SK-N-SH (cell line): ENCODE data around the gene CREG1. TPM values are rescaled to one million over a fixed set of nuclear protein-coding genes. Genes with fewer than 3 reads are reported as not detected.

Experiments
- CTCF ChIA-PET: fragments of 300-600, 350-600 bp; formaldehyde crosslinking; extraction: SDS; loops from one replicate; lab custom pipeline; 2021; lab: Yijun Ruan, JAX
- POLR2A ChIA-PET: fragments of 350-600 bp; sonication (Branson Sonifier 250); formaldehyde crosslinking; extraction: SDS; loops from one replicate; lab custom pipeline; 2020; ENCODE audit warnings: antibody characterized with exemption, inconsistent platforms; lab: Yijun Ruan, JAX
- DNase-seq: peaks from one replicate; pipeline ENCODE4 v3.0.0; 2012
- H2AFZ ChIP-seq: fragments of 200-600 bp; sonication (generic); 2 replicates; pipeline ENCODE4 v1.8.1; 2016; ENCODE audit warnings: antibody characterized with exemption, mild to moderate bottlenecking, low read depth
- H3F3A ChIP-seq: fragments of 200-600 bp; sonication (generic); replicated peaks from 2 replicates; pipeline ENCODE3; 2016; ENCODE audit warnings: antibody characterized with exemption, mild to moderate bottlenecking; ENCODE audit not compliant: insufficient read depth
- H3K27ac ChIP-seq, 2 experiments: fragments of 200-500 bp in 1 of 2; fragments of 200-600 bp in 1 of 2; sonication (Bioruptor generic) in 1 of 2; sonication (generic), shearing (Covaris generic) in 1 of 2; 2 replicates each; pipeline versions ENCODE4 v1.5.1 to v1.6.1; 2014 to 2016; ENCODE audit warnings: low read depth in 2 of 2, inconsistent platforms in 1 of 2, low read length in 1 of 2, mild to moderate bottlenecking in 1 of 2, mixed read lengths in 1 of 2
- H3K27me3 ChIP-seq: fragments of 200-600 bp; sonication (generic), shearing (Covaris generic); 2 replicates; pipeline ENCODE4 v1.6.1; 2016; ENCODE audit warnings: mixed run types; ENCODE audit not compliant: insufficient read depth
- H3K36me3 ChIP-seq, 2 experiments: fragments of 200-500 bp in 1 of 2; fragments of 200-600 bp in 1 of 2; sonication (Bioruptor generic) in 1 of 2; sonication (generic) in 1 of 2; replicated peaks in 1 of 2; 2 replicates each; pipeline versions ENCODE3 to v1.5.1; 2014 to 2016; ENCODE audit warnings: low read length in 1 of 2, mild to moderate bottlenecking in 1 of 2; ENCODE audit not compliant: insufficient read depth in 2 of 2, control insufficient read depth in 1 of 2
- H3K4me1 ChIP-seq, 2 experiments: fragments of 200-500 bp in 1 of 2; fragments of 200-600 bp in 1 of 2; sonication (Bioruptor generic) in 1 of 2; sonication (generic), shearing (Covaris generic) in 1 of 2; 2 replicates each; pipeline versions ENCODE4 v1.5.1 to v1.6.1; 2014 to 2016; ENCODE audit warnings: low read depth in 1 of 2, low read length in 1 of 2, mixed run types in 1 of 2; ENCODE audit not compliant: insufficient read depth in 2 of 2, control insufficient read depth in 1 of 2
- H3K4me2 ChIP-seq: fragments of 200-600 bp; sonication (generic), shearing (Covaris generic); 2 replicates; pipeline ENCODE4 v1.6.1; 2017; ENCODE audit warnings: mixed run types
- H3K4me3 ChIP-seq, 2 experiments: fragments of 200-500 bp in 1 of 2; fragments of 200-600 bp in 1 of 2; sonication (Bioruptor generic) in 1 of 2; sonication (generic), shearing (Covaris generic) in 1 of 2; 2 replicates each; pipeline versions ENCODE4 v1.5.1 to v1.8.1; 2014 to 2016; ENCODE audit warnings: low read depth in 2 of 2, inconsistent platforms in 1 of 2, low read length in 1 of 2, mild to moderate bottlenecking in 1 of 2, mixed read lengths in 1 of 2, moderate library complexity in 1 of 2
- H3K79me2 ChIP-seq: fragments of 200-600 bp; sonication (generic); 2 replicates; pipeline ENCODE4 v1.8.1; 2017; ENCODE audit warnings: mild to moderate bottlenecking; ENCODE audit not compliant: insufficient read depth
- H3K9ac ChIP-seq: fragments of 200-600 bp; sonication (generic); 2 replicates; pipeline ENCODE4 v1.6.1; 2017; ENCODE audit warnings: mixed run types
- H3K9me2 ChIP-seq: fragments of 200-600 bp; sonication (generic); 2 replicates; pipeline ENCODE4 v1.6.1; 2017; ENCODE audit warnings: mixed run types
- H3K9me3 ChIP-seq: fragments of 200-600 bp; sonication (generic); 2 replicates; pipeline ENCODE4 v1.6.1; 2017; ENCODE audit warnings: mixed run types, mild to moderate bottlenecking, moderate library complexity
- H4K20me1 ChIP-seq: fragments of 200-600 bp; sonication (generic); 2 replicates; pipeline ENCODE4 v1.6.1; 2017; ENCODE audit warnings: mild to moderate bottlenecking, mixed run types; ENCODE audit not compliant: insufficient read depth
- CHD2 ChIP-seq: fragments of 150-350 bp; IDR thresholded peaks from 2 replicates; pipeline ENCODE4 v1.6.1; 2018; ENCODE audit warnings: low read length; ENCODE audit not compliant: partially characterized antibody
- CTCF ChIP-seq: fragments of 200-600 bp; sonication (generic); IDR thresholded peaks from 2 replicates; pipeline ENCODE4 v1.6.1; 2017; ENCODE audit warnings: antibody characterized with exemption, mild to moderate bottlenecking, moderate library complexity
- ELF1 ChIP-seq: IDR thresholded peaks from 2 replicates; pipeline ENCODE4 v1.4.0; 2012
- FOSL2 ChIP-seq: IDR thresholded peaks from 2 replicates; pipeline ENCODE4 v1.4.0; 2012; ENCODE audit warnings: low read depth, mild to moderate bottlenecking, moderate library complexity, borderline replicate concordance
- FOXJ3 ChIP-seq: sonication (generic); formaldehyde crosslinking; IDR thresholded peaks from 2 replicates; pipeline ENCODE4 v1.5.1; 2020; ENCODE audit warnings: mild to moderate bottlenecking, missing genetic modification reagents
- MEF2A ChIP-seq: IDR thresholded peaks from 2 replicates; pipeline ENCODE4 v1.4.0; 2012; ENCODE audit warnings: low read depth, borderline replicate concordance
- MXI1 ChIP-seq: IDR thresholded peaks from 2 replicates; pipeline ENCODE4 v1.6.1; 2012; ENCODE audit warnings: mild to moderate bottlenecking, low read depth, low read length, improper control_type of control experiment
- NFIC ChIP-seq: IDR thresholded peaks from 2 replicates; pipeline ENCODE4 v1.4.0; 2012; ENCODE audit warnings: borderline replicate concordance
- PBX3 ChIP-seq: IDR thresholded peaks from 2 replicates; pipeline ENCODE4; 2012
- POLR2AphosphoS5 ChIP-seq: IDR thresholded peaks from 2 replicates; pipeline ENCODE4 v1.6.1; 2012; ENCODE audit warnings: low read depth, low read length
- REST ChIP-seq: IDR thresholded peaks from 2 replicates; pipeline ENCODE4 v1.6.1; 2012; ENCODE audit warnings: mild to moderate bottlenecking, low read depth, low read length, moderate library complexity
- TAF1 ChIP-seq: IDR thresholded peaks from 2 replicates; pipeline ENCODE4 v1.6.1; 2012; ENCODE audit warnings: low read depth, mild to moderate bottlenecking, low read length, moderate library complexity, borderline replicate concordance
- TEAD4 ChIP-seq: IDR thresholded peaks from 2 replicates; pipeline ENCODE4 v1.4.0; 2012; ENCODE audit warnings: mild to moderate bottlenecking, borderline replicate concordance; ENCODE audit not compliant: insufficient read depth
- USF1 ChIP-seq: IDR thresholded peaks from 2 replicates; pipeline ENCODE4 v1.4.0; 2012; ENCODE audit warnings: low read depth, borderline replicate concordance
- USF2 ChIP-seq: fragments of 150-350 bp; IDR thresholded peaks from 2 replicates; pipeline ENCODE4 v1.6.1; 2017; ENCODE audit warnings: antibody characterized with exemption, low read length, low read depth, borderline replicate concordance
- ZBTB33 ChIP-seq: IDR thresholded peaks from 2 replicates; pipeline ENCODE4 v1.4.0; 2012; ENCODE audit warnings: low read depth, borderline replicate concordance
- WGBS: methylation state at CpG from one replicate; pipeline ENCODE4 v1.1.6; 2017; ENCODE audit warnings: low lambda C conversion rate; 5-methylcytosine and 5-hydroxymethylcytosine counted together
- polyA plus RNA-seq, 3 experiments: library from polyadenylated mRNA; depleted of rRNA; stranded (reverse); fragments of >200 nt; gene quantifications; 2 replicates each; pipeline ENCODE4 v1.2.3, GENCODE V29; 2012

The CREG1 gene
- polyA plus RNA-seq, 1 of the 3 experiments (the other 2 are of a cell fraction): 26.1 TPM

GRCh38 chr1:167566766-167567165 lies 13.2 kb upstream of the CREG1 start (continued):
- TF ChIP-seq ZBTB33: no peak
- no peak for TF ChIP-seq TEAD4
- TF ChIP-seq FOXJ3 (CRISPR knock-in tag): no peak
- TF ChIP-seq MEF2A: no peak
- TF ChIP-seq CHD2: no peak
- no peak for TF ChIP-seq PBX3
- TF ChIP-seq NFIC: no peak

GRCh38 chr1:167565922-167566321 lies 12.4 kb upstream of the CREG1 start:
- no peak overlapping the region for H3K9ac ChIP-seq
- no peaks in the 10 kb centered on the region for H3F3A ChIP-seq
- peaks cover 0 to 4% of the 10 kb centered on the region in 2 experiments; a peak in 1 of 4 replicates for H3K4me1 ChIP-seq
- H3K27ac ChIP-seq: no peak overlapping the region
- 73% methylated on average over 5 of the region's 5 CpGs for WGBS
- H2AFZ ChIP-seq: no peak overlapping the region
- no peaks in the 10 kb centered on the region for H4K20me1 ChIP-seq
- no peak overlapping the region for H3K4me2 ChIP-seq
- POLR2A ChIA-PET: no interaction called here
- H3K4me3 ChIP-seq: no peak overlapping the region
- TF ChIP-seq FOSL2 (no peak), USF1 (no peak), POLR2AphosphoS5 (no peak), MEF2A (no peak), CTCF (no peak), FOXJ3 (CRISPR knock-in tag) (no peak), MXI1 (no peak), REST (no peak), USF2 (no peak), ELF1 (no peak), TEAD4 (no peak), TAF1 (no peak)
- TF ChIP-seq, all 33 proteins: peak for 0
- Histone ChIP-seq H3K9me2 (no peaks in the 10 kb centered on the region), H3K36me3 (no peaks in the 10 kb centered on the region), H3K27me3 (no peaks in the 10 kb centered on the region), H3K9me3 (no peaks in the 10 kb centered on the region), H3K79me2 (no peaks in the 10 kb centered on the region)
- CTCF ChIA-PET: interaction anchor here (1.0 to 5.2 kb wide), 6 partner anchors 10 to 298 kb away, joined by 3 to 34 read pairs (median 5); no protein-coding TSS in a partner anchor
- DNase-seq: no peak
